ENCODE data around the gene PLCB4. TPM values are rescaled to one million over a fixed set of nuclear protein-coding genes. Genes with fewer than 3 reads are reported as not detected.

PLCB4 gene
- total RNA-seq, 1 donor from 2014 or later, result 38.0 TPM

DNA sequence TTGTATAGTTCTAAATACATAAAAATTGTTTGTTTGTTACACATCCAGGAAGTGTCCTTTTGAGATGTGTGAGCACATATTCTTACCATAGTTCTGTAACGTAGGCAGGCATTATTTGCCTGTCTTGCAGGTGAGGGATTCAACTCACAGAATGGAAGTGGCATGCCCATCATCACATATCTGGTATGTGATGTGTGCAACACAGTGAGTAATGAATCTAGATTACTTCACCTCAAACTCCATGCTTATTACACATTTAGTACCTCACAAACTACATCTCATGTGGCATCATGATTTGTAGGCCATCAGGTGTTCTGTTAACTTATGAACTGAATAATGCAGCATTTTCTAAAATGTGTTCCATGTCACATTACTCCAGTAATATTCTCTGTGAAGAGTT is 181.6 kb downstream of the PLCB4 start:
- intact Hi-C loops (cut with DNase I), result no loop called here
- no peak overlapping the region for H3K27ac ChIP-seq
- TF ChIP-seq, protein P1, sequence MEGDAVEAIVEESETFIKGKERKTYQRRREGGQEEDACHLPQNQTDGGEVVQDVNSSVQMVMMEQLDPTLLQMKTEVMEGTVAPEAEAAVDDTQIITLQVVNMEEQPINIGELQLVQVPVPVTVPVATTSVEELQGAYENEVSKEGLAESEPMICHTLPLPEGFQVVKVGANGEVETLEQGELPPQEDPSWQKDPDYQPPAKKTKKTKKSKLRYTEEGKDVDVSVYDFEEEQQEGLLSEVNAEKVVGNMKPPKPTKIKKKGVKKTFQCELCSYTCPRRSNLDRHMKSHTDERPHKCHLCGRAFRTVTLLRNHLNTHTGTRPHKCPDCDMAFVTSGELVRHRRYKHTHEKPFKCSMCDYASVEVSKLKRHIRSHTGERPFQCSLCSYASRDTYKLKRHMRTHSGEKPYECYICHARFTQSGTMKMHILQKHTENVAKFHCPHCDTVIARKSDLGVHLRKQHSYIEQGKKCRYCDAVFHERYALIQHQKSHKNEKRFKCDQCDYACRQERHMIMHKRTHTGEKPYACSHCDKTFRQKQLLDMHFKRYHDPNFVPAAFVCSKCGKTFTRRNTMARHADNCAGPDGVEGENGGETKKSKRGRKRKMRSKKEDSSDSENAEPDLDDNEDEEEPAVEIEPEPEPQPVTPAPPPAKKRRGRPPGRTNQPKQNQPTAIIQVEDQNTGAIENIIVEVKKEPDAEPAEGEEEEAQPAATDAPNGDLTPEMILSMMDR (IDR thresholded peaks at IDR 0.05), result no peak

DNA sequence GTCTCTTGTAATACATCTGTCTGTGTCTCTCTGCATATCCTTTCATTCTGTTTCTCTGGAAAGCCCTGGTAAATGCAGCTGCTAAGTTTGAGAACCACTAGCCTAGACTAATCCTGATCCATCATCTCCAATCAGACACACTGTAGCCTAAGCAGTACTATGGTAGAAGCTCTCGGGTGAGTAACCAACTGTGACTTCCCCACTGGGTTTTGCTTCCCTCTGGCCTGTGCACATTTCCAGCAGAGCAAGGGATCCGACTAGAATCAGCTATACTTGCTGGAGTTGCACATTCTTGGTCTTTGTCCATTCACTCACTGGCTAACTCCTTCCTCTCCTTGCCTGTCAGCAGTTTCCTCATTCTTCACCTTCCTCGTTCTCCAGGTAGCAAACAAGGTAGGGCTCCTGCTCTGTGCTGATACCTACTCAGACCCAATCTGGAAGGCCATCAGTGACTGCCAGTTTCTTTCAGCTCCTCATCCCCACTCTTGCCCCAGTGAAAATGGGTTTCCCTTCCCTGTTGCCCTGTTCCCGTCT is 184.2 kb downstream of the PLCB4 start:
- no peak overlapping the region for H3K27ac ChIP-seq
- no peaks in the 10 kb centered on the region for H3K36me3 ChIP-seq
- DNase-seq (ENCODE audit: low spot score in 2 of 2), result no peak
- no peaks in the 10 kb centered on the region for H3K9me3 ChIP-seq
- intact Hi-C loops (cut with DNase I), result no loop called here
- H3K4me1 ChIP-seq, result no peaks in the 10 kb centered on the region
- H3K27me3 ChIP-seq, result no peaks in the 10 kb centered on the region
- TF ChIP-seq, protein P1 (IDR thresholded peaks at IDR 0.05), result no peak
- no peak overlapping the region for H3K4me3 ChIP-seq

More for the DNA sequence above, 181.6 kb downstream of the PLCB4 start:
- Histone ChIP-seq H3K36me3 (no peaks in the 10 kb centered on the region), H3K27me3 (no peaks in the 10 kb centered on the region), H3K4me3 (no peak overlapping the region), H3K9me3 (no peaks in the 10 kb centered on the region), H3K4me1 (no peaks in the 10 kb centered on the region)
- no peak for DNase-seq (ENCODE audit: low spot score in 2 of 2)

GRCh38 chr20:9255171-9255570 is 186.3 kb downstream of the PLCB4 start:
- Histone ChIP-seq H3K4me3 (no peak overlapping the region), H3K4me1 (no peaks in the 10 kb centered on the region), H3K27me3 (no peaks in the 10 kb centered on the region), H3K36me3 (no peaks in the 10 kb centered on the region), H3K9me3 (no peaks in the 10 kb centered on the region), H3K27ac (no peak overlapping the region)
- TF ChIP-seq, protein P1 (IDR thresholded peaks at IDR 0.05), result no peak
- DNase-seq (ENCODE audit: low spot score in 2 of 2), result no peak
- intact Hi-C loops (cut with DNase I), result no loop called here

DNA sequence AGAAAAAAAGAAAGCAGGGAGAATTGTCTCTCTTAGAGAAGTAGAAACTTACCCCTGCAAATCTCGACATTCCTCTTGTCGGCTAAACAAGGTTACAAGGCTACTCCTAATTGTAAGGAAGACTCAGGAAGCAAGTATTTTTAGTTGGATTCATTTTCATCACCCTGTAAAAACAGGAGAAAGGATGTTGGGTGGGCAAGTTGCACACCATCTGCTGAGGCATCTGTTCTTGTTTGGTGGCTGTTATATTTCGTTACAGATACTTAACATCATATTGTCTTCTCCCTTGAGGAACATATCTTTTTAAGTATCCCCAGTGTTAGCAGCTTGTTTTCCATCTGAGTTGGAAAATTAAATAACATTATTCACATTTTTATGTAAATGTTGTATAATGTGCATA is 187.5 kb downstream of the PLCB4 start:
- no peak for DNase-seq (ENCODE audit: low spot score in 2 of 2)
- Histone ChIP-seq H3K9me3 (no peaks in the 10 kb centered on the region), H3K27ac (no peak overlapping the region), H3K36me3 (no peaks in the 10 kb centered on the region), H3K4me1 (no peaks in the 10 kb centered on the region), H3K27me3 (no peaks in the 10 kb centered on the region), H3K4me3 (no peak overlapping the region)
- TF ChIP-seq, protein P1 (IDR thresholded peaks at IDR 0.05), result no peak
- intact Hi-C loops (cut with DNase I), result no loop called here

DNA sequence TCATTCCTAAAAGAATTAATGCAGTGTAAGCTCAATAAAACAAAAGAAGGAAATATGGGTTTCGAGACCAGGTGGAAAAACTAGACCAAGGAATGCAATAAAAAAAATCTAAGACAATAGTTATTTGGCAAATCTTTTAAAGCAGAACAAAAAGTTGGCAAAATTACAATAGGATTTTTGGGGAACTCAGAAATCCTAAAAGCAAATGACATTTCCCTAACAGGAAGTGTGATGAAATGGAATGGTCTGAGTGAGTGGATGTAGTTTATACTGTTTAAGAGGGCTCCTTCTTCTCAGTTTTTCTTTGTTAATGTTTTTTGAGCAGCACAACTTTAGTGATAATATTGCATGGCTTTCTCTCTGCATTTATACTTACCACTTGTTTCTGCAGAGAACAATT is 190.0 kb downstream of the PLCB4 start:
- no peaks in the 10 kb centered on the region for H3K36me3 ChIP-seq
- TF ChIP-seq, protein P1 (IDR thresholded peaks at IDR 0.05), result no peak
- no peak for DNase-seq (ENCODE audit: low spot score in 2 of 2)
- H3K9me3 ChIP-seq, result no peaks in the 10 kb centered on the region
- intact Hi-C loops (cut with DNase I), result no loop called here
- H3K27ac ChIP-seq, result no peak overlapping the region
- peaks cover 0 to 2% of the 10 kb centered on the region in 2 donors for H3K4me1 ChIP-seq
- no peaks in the 10 kb centered on the region for H3K27me3 ChIP-seq
- no peak overlapping the region for H3K4me3 ChIP-seq

- Histone ChIP-seq H3K27me3 (no peaks in the 10 kb centered on the region), H3K36me3 (no peaks in the 10 kb centered on the region), H3K4me3 (no peak overlapping the region), H3K4me1 (peaks cover 0 to 2% of the 10 kb centered on the region in 2 donors), H3K27ac (no peak overlapping the region), H3K9me3 (no peaks in the 10 kb centered on the region)
- no peak for DNase-seq (ENCODE audit: low spot score in 2 of 2)
- TF ChIP-seq, protein P1 (IDR thresholded peaks at IDR 0.05), result no peak
- intact Hi-C loops (cut with DNase I), result no loop called here
These were observed 191.1 kb downstream of the PLCB4 start for GRCh38 chr20:9260027-9260426.
